ENCODE measurements around the gene CCDC154.

DNA sequence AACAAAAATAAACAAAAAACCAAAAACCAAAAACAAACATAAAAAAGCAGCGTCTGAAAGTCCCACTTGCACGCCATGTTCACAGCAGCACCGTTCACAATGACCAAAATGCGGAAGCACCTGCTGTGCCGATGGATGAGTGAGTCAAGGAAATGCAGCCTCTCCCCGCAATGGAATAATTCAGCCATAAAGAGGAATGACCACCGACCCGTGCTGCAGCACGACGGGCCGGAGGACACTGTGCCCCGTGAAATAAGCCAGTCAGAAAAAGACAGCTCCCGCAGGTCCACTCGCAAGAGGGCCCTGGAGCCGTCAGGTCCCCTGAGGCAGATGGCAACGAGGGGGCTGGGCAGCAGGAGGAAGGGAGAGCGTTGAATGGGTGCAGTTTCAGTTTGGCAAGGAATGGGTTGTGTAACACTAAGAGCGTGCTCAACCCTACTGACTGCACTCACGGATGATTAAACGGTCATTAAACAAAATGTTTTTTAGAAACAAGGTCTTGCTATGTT, 25.4 kb upstream of the CCDC154 start:
- TF ChIP-seq, protein P1, sequence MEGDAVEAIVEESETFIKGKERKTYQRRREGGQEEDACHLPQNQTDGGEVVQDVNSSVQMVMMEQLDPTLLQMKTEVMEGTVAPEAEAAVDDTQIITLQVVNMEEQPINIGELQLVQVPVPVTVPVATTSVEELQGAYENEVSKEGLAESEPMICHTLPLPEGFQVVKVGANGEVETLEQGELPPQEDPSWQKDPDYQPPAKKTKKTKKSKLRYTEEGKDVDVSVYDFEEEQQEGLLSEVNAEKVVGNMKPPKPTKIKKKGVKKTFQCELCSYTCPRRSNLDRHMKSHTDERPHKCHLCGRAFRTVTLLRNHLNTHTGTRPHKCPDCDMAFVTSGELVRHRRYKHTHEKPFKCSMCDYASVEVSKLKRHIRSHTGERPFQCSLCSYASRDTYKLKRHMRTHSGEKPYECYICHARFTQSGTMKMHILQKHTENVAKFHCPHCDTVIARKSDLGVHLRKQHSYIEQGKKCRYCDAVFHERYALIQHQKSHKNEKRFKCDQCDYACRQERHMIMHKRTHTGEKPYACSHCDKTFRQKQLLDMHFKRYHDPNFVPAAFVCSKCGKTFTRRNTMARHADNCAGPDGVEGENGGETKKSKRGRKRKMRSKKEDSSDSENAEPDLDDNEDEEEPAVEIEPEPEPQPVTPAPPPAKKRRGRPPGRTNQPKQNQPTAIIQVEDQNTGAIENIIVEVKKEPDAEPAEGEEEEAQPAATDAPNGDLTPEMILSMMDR (IDR thresholded peaks at IDR 0.05; ENCODE audit: insufficient read depth, low read depth, low read length): no peak
- TF ChIP-seq EZH2 (IDR thresholded peaks at IDR 0.05; ENCODE audit: insufficient read depth, low read length): no peak
